ENCODE results near the gene GMPR.

Gene GMPR

DNA sequence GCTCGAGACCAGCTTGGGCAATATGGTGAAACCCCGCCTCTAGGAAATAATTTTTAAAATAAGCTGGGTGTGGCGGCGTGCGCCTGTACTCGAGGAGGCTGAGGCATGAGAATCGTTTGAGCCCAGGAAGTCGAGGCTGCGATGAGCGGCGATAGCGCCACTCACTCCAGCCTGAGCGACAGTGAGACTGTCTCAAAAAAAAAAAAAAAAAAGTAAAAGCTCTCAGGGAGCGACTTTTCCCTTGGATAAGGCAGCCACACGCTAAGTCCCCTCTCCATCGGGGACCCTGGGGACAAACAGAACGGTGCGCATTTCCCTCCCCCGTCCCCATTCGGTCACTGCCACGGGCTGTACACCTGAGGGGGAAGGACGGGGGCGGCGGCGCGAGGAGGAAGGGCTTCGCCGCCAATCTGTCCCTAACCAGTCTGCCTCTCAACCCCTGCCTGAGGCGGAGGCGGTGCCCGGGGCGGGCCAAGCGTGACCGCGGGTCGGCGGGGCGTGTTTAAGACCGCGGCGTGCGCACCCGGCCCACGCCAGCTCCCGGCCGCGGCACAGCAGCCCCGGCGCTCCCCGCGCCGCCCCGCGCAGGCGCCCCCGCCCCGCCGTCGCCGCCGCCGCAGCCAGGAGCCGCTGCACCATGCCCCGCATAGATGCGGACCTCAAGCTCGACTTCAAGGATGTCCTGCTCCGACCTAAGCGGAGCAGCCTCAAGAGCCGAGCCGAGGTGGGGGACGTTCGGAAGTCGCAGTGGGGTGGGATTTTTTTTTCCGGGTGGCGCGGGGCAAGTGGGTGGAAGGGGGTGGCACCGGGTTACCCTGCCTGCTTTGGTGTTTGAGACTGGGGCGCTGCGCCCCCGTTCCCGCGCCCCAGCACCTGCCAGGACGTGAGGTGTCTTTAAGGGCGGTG is at the start of gene GMPR:
TSS of gene GMPR (plus strand) at position 531 of the 906 bp plus-strand sequence. CDS start at position 638, 107 bp downstream.
- DNase-seq (ENCODE audit: low read depth in 2 of 2) = peak; percentile 46 to 52

DNA sequence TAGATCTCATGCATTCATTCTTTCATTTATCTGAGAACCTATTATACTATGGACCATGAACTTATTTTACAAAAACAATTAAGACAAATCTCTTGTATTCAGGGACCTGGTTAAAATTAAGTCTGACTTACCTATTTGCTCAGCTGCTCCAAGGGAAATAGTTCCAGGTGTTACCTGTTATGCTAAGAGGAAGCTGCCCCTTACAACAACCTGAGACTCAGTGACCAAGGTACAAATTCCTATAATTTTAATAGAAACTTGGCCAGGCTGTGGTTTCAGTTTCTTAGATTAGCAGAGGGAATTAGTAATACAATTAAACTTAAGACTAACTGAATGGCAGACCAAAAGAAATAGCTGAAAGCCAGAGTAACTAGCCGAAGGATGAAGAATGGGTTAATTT is 48.2 kb upstream of the GMPR start:
- DNase-seq (ENCODE audit: low read depth in 2 of 2) = no peak

DNA sequence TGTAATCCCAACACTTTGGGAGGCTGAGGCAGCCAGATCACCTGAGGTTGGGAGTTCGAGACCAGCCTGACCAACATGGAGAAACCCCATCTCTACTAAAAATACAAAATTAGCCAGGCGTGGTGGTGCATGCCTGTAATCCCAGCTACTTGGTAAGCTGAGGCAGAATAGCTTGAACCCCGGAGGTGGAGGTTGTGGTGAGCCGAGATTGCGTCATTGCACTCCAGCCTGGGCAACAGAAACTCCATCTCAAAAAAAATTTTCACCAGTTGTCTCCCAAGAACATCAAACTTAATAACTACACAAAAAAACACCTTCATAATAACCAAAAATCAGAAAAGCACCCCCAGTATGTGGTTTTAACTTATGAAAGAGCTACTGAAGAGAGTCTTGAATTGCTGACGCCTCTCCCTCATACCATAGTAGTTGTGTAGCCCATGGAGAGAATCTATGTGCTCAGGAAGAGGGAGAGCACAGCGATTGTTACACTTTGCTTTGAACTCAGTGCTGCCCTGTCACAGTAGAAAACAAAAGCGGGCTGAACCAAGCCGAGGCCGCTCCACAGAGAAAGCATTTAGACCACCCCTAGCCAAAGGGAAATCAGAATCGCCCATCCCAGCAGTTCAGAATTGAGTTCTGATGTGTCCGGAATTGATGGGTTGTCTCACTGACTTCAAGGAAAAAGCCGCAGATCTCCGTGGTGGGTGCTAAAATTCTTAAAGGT is 42.0 kb upstream of the GMPR start:
- no peak for DNase-seq (ENCODE audit: low read depth in 2 of 2)

DNA sequence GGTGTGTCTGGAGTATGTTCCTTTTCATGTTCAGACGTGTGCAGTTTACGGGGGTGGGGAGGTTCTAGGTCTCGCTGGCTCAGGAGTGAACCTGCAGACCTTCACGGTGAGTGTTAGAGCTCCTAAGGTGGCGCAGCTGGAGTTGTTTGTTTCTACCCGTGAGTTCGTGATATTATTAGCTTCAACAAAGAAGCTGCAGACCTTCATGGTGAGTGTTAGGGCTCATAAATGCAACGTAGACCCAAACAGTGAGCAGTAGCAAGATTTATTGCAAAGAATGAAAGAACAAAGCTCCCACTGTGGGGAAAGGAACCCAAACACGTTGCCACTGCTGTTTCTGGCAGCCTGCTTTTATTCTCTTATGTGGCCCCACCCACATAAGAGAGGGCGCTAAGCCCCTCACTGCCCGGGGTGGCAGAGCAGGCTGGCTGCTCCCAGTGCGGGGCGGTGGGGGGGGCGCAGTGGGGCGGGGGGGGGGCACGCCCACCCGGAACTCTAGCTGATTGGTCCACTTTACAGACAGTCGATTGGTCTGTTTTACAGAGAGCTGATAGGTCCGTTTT is 41.3 kb upstream of the GMPR start:
- DNase-seq (ENCODE audit: low read depth in 2 of 2) = no peak

DNA sequence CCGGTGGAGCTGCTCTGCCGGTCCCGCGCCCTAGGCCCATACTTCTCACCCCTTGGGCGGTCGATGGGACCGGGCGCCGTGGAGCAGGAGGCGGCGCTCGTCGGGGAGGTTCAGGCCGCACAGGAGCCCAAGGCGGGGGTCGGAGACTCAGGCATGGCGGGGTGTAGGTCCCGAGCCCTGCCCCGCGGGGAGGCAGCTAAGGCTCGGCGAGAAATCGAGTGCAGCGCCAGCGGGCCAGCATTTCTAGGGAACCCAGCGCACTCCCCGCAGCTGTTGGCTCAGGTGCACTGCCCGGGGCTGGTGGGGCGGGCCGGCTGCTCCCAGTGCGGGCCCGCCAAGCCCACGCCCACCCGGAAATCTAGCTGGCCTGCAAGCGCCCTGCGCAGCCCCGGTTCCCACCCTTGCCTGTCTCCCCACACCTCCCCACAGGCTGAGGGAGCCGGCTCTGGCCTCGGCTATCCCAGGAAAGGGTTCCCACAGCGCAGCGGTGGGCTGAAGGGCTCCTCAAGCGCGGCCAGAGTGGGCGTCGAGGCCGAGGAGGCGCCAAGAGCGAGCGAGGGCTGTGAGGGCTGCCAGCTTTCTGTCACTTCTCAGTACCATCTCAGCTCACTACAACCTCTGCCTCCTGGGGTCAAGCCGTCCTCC is 40.2 kb upstream of the GMPR start:
- no peak for DNase-seq (ENCODE audit: low read depth in 2 of 2)

DNA sequence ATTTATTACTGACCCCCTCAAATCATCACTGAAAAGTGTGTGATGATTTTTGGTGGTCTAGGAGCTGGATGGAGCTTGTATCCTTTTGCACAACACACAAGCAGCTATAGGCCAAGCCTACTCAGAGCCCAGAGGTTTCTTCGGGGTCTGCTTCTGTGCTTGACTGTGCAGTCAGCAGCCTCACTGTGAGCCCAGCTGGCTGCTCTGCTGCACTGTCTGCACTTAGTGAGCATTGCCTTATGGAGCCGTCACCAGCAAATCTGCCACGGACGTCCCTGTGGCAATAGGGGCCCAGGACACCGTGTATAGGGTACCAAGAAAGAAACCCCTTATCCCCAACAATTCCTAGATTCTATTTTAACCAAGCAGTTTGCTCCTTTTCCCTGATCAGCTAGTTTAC is 38.6 kb upstream of the GMPR start:
- DNase-seq (ENCODE audit: low read depth in 2 of 2) = no peak

DNA sequence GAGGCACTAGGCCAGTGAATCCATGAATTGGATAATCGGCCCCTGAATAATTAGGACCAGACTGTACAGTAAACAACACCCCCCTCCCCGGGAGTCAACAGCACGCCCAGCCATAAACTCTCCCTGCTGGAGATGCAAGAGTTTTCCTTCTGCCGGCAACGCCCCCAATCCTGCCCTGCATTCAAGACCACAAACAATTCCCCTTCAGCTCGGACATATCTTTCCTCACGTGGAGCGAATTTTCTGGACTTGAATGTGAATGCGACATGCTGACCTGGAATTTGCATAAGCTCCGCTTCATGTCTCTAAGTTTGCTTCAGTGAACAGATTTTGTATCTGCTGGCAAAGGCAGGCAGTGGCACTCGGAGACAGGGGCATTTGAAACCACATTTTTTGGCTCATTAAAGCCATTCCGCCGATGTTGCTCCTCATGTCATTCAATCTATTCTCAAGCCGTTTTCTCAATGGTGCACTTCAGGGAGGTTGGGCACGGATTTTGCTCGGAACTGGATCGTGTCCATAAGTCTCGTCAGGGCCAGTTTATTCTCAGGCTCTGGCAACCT is 38.0 kb upstream of the GMPR start:
- no peak for DNase-seq (ENCODE audit: low read depth in 2 of 2)

DNA sequence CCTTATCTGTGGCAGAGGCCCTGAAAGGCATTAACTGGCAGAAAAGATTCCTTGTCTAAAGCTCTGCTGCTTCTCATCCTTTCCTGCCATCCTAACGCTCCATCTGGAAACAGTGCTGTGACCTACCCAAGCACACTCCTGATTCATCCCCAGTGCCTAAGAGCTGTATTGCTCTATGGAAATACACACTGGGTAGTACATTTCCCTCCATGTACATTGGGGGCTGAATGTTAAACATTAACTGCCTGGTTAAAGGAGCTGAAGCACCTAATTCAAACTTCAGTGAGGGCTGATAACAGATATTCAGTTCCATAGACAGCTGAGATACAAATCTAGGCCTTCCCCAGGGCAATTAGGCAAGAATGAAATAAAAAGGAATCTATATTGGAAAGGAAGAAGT is 36.7 kb upstream of the GMPR start:
- no peak for DNase-seq (ENCODE audit: low read depth in 2 of 2)

DNA sequence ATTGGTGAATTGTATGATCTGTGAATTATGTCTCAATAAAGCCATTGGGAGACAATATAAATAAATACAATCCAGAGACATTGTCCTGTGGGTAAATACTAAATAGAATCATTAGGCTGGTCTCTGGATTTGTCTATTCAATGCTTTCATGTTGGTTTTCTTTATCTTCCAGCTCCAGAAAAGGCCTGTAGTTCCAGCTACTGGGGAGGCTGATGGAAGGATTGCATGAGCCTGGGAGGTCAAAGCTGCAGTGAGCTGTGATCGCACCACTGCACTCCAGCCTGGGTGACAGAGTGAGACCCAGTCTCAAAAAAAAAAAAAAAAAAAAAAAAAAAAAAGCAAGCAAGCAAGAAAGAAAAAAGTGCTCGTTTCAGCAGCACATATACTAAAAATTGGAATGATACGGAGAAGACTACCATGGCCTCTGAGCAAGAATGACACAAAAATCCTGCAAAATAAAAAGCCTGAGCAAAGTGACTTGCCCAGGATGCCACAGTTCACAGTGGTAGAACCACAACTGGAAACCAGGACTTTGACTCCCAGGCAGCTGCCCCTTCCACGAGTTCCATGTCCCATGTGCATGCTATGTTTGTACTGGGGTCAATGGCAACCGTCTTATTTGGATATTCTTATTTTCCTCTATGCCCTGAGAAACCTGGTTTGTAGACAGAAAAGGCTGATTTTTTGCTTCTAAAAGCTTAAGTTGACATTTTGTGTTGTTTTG is 33.6 kb upstream of the GMPR start:
- no peak for DNase-seq (ENCODE audit: low read depth in 2 of 2)

DNA sequence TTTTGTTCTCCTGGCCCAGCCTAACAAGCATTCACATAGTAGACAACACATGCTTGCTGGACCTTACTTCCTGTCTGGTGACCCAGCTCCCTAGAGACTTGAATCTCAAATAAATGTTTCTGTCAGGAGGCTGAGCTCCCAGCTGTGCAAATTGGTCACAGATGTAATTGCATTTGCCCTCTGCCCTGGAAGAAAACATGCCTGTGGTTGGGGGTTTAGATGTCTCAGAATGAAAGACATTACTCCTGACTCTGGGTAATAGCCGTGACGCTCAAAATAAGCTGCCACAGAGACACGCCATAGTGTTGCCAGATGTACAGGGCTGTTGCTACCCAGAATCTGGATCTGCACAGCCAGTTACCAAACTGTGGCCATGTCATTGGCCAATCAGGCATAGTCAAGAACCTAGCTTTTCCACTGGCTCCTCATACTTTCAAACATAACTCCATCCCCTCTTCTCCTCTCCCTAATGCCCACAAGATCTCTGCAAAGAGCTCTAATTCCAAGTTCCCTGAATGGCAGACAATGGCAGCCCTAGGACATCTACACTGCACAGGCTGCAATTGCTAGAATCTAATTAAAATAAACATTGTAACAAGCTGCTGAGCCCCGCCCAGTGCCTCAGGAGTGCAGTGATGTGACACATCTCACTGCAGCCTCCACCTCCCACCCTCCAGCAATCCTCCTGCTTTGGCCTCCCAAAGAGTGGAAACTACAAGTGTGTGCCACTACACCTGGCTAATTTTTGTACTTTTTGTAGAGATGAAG is 32.8 kb upstream of the GMPR start:
- no peak for DNase-seq (ENCODE audit: low read depth in 2 of 2)

DNA sequence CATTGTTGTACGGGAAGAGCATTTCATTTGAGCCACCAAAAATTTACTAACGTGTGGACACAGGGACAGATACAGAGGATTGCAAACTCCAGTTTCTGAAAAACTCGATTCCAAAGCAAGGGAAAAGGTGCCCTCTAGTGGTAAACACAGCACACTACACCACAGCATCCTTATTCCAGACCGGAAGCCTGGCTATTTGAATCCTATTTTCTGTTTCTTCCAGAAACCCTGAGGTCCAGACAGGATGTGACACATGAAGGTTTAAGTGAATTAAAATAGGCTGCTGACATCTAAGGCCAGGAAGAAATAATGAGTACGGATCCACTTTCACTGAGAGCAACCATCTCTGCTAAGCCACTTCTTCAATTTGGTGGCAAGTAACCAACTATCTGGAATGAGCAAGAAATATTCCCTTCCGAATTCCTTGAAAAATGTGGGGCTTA is 31.8 kb upstream of the GMPR start:
- peak in 1 of 2 donors; percentile 6 for DNase-seq (ENCODE audit: low read depth in 2 of 2)

DNA sequence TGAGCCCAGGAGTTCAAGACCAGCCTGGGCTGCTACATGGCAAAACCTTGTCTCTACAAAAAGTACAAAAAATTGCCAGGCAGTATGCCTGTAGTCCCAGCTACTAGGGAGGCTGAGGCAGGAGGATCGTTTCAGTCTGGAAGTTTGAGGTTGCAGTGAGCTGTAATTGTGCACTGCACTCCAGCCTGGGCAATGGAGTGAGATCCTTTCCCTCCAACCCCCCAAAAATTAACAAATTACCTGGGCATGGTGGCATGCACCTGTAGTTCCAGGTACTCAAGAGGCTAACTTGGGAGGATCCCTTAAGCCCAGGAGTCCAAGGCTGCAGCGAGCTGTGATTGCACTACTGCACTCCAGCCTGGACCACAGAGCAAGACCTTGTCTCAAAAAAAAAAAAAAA is 29.4 kb upstream of the GMPR start:
- DNase-seq (ENCODE audit: low read depth in 2 of 2) = no peak

DNA sequence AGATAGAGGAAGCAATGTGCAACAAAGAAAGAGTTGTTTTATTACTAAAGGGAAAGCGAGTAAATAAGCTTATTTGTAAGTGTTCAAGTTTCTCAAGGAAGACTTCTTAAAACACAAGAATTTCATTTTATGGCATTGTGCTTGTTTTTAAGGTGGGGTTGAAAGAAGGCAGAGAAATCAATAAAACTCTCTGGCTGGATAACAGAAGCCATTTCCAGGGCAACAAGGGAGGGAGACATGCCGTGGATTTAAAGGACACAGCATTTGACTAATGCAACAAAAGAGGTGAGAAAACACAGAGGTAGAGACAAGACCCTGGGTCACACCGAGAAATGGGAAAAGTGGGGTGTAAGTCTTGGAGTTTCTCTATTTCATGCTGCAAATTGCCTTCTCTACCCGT is 28.8 kb upstream of the GMPR start:
- no peak for DNase-seq (ENCODE audit: low read depth in 2 of 2)

DNA sequence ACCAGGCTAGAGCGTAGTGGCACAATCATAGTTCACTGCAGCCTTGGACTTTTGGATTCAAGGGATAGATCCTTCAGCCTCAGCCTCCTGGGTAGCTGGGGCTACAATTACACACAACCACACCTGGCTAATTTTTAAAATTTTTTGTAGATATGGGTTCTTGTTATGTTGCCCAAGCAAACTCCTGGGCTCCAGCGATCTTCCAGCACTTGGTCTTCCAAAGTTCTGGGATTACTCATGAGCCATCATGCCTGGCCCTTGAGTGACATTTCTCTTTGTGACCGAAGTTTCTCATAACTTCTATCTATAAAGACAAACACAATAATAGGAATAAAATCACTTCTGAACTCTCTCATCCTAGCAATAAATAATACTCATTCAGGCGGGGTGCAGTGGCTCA is 26.1 kb upstream of the GMPR start:
- no peak for DNase-seq (ENCODE audit: low read depth in 2 of 2)

DNA sequence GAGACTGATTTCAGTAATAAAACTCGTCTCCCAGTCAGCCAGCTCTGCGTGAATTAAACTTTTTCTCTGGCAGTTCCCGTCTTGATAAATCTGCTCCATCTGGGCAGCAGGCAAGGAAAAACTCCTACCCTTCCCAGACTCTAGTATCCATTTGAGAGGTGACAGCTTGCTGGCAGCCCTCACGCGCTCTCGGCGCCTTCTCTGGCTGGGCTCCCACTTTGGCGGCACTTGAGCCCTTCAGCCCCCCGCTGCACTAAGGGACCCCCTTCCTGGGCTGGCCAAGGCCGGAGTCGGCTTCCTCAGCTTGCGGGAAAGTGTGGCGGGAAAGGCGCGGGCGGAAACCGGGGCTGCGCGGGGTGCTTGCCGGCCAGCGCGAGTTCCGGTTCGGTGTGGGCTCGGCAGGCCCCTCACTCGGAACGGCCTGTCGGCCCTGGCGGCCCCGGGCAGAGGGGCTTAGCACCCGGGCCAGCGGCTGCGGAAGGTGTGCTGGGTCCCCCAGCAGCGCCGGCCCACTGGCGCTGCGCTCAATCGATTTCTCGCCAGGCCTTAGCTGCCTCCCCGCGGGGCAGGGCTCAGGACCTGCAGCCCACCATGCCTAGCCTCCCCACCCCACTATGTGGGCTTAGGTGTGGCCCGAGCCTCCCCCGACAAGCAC is 21.8 kb upstream of the GMPR start:
- DNase-seq (ENCODE audit: low read depth in 2 of 2) = no peak

DNA sequence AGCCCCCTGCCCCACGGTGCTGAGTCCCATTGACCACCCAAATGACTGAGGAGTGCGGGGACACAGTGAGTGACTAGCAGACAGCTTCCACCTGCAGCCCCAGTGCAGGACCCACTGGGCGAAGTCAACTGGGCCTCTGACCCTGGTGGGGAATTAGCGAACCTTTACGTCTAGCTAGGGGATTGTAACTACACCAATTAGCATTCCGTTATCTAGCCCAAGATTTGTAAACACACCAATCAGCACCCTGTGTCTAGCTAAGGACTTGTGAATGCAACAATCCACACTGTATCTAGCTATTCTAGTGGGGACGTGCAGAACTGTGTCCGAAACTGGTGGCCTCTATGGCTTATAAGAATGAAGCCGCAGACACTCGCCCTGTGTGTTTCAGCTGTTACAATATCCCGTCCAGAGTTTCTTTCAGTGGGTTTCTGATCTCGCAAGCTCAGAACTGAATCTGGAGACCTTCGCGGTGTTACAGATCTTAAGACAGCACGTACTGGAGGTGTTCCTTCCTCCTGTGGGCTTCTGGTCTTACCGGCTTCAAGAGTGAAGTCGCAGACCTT is 21.1 kb upstream of the GMPR start:
- no peak for DNase-seq (ENCODE audit: low read depth in 2 of 2)

DNA sequence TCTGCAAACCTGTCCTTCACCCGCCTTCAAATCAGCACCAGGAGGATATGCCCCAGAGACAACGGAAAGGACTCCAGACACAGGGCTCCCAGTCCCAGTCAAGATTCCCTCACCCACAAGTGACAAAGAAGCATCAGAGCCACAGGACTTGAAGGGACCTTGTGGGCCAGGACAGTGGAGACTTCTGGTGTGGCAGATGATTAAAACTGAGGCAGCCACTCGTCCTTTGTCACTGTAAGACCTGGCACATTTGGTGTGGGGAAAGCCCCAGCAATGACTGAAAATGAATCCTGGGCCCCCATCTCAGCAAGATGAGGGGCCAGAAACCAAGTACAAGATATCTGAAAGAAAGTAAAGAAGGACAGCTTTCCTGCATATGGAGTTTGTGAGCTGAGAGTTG is 15.6 kb upstream of the GMPR start:
- no peak for DNase-seq (ENCODE audit: low read depth in 2 of 2)

DNA sequence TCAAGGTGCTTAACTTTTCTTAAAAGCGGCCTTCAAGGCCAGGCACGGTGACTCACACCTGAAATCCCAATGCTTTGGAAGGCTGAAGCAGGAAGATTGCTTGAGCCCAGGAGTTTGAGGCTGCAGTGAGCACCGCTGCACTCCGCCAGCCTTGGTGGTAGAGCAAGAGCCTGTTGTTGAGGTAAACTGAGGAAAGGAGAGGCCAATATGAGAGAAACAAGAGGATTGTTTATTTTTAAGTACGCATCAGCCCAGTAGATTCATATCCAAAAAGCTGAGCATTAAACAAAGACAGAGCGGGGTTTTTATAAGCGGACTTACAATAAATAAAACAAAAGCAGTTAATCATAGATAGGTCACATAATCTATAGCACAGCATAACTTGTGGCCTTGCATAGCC is 15.0 kb upstream of the GMPR start:
- DNase-seq (ENCODE audit: low read depth in 2 of 2) = no peak

DNA sequence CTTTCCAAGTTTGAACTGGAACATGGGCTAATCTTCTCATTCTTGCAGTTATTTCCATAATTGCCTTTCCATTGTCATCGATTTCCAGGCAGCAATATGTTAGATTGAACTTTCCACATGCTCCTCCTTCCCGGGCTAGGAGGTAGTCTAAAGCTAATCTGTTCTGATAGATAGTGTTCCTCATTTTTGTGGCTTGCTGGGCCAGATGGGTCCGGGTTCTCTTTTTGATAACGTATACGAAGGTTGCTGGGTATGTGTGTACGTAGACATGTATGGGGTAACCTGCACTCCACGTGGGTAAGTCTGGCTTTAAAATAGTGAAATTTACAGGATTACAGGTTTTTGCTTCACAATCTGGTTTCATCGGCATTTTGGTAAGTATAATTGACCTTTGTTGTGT is 14.0 kb upstream of the GMPR start:
- no peak for DNase-seq (ENCODE audit: low read depth in 2 of 2)

Data from stimulated activated CD8-positive, alpha-beta memory T cell treated with anti-CD3 and anti-CD28 coated beads, Interleukin-7, amount 100 ng/mL, for 1 hour (primary cell).